ENCODE data around the gene SH2D1A.

- no peak for TF ChIP-seq POLR2A (IDR thresholded peaks at IDR 0.05)
- TF ChIP-seq, protein P1, sequence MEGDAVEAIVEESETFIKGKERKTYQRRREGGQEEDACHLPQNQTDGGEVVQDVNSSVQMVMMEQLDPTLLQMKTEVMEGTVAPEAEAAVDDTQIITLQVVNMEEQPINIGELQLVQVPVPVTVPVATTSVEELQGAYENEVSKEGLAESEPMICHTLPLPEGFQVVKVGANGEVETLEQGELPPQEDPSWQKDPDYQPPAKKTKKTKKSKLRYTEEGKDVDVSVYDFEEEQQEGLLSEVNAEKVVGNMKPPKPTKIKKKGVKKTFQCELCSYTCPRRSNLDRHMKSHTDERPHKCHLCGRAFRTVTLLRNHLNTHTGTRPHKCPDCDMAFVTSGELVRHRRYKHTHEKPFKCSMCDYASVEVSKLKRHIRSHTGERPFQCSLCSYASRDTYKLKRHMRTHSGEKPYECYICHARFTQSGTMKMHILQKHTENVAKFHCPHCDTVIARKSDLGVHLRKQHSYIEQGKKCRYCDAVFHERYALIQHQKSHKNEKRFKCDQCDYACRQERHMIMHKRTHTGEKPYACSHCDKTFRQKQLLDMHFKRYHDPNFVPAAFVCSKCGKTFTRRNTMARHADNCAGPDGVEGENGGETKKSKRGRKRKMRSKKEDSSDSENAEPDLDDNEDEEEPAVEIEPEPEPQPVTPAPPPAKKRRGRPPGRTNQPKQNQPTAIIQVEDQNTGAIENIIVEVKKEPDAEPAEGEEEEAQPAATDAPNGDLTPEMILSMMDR (IDR thresholded peaks at IDR 0.05 in 8 of 11, conservative IDR thresholded peaks at IDR 0.05 in 3 of 11), result no peak
These were observed 8.3 kb downstream of the SH2D1A start for GRCh38 chrX:124354648-124355047.

All from spleen (tissue), 7 donors.